Astrocyte (in vitro differentiated cells and primary cell): ENCODE measurements around the gene TPO.

Experiments
- EZH2 ChIP-seq: IDR thresholded peaks from 2 replicates; pipeline ENCODE4 v1.6.1; 2012; ENCODE audit warnings: mild to moderate bottlenecking, low read length, inconsistent platforms; ENCODE audit not compliant: insufficient read depth
- TF ChIP-seq, protein P1 (sequence below): IDR thresholded peaks from 2 replicates; pipeline ENCODE4 v1.5.1; 2011; ENCODE audit warnings: low read depth, mild to moderate bottlenecking, inconsistent platforms, low read length, moderate library complexity; ENCODE audit not compliant: insufficient read depth

DNA sequence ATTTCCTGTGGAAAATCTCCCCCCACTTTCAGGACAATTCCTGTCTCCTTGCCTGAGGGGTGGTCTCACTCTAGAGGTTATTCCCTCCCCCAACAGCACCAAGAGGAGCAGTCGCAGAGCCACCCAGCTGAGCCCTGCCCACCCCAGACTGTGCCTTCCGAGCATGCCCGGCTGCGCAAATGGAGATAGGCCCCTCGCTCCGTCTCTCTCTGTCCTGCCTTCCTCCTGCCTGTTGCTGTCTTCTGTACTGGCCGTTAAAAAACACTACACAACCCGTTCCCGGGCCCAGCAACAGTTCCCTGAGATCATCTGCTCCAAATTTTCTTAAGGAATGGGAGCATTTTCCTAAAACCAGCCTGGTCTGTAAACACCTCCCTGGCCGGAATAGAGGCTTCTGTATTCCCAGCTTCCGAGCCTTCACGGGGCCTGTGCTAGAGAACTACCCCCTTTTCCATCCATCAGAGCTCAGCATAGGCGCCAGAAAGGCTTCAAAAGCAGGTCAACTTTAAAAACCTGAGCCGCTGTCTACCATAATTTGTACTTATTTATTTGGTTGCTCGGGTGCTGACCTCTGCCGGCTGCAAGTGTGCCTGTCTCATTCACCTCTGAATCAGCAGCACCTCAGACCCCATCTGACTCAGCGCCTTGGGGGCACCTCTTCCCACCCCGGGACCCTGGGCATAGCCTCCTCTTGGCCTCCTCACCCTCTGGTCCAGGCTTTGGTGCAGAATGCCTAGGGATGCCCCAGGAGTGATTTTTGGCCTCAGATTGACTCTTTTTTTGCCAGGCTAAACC is 171.6 kb downstream of the TPO start:
- TF ChIP-seq, protein P1, sequence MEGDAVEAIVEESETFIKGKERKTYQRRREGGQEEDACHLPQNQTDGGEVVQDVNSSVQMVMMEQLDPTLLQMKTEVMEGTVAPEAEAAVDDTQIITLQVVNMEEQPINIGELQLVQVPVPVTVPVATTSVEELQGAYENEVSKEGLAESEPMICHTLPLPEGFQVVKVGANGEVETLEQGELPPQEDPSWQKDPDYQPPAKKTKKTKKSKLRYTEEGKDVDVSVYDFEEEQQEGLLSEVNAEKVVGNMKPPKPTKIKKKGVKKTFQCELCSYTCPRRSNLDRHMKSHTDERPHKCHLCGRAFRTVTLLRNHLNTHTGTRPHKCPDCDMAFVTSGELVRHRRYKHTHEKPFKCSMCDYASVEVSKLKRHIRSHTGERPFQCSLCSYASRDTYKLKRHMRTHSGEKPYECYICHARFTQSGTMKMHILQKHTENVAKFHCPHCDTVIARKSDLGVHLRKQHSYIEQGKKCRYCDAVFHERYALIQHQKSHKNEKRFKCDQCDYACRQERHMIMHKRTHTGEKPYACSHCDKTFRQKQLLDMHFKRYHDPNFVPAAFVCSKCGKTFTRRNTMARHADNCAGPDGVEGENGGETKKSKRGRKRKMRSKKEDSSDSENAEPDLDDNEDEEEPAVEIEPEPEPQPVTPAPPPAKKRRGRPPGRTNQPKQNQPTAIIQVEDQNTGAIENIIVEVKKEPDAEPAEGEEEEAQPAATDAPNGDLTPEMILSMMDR, result no peak
- no peak for TF ChIP-seq EZH2
